Lower leg skin (tissue), 4 donors: ENCODE measurements around the gene SPRED3. TPM values are rescaled to one million over a fixed set of nuclear protein-coding genes. Genes with fewer than 3 reads are reported as not detected.
"Not testable (repeated sequence)": the region's sequence is repeated elsewhere in the genome, so short reads cannot be mapped to it uniquely, and the experiment has no call there.

ENCODE experiments used
- DNase-seq, 2 donors: peaks; one replicate each; pipeline ENCODE4 v3.0.0-alpha.2; 2019; ENCODE audit warnings: low spot score in 2 of 2
- H3K4me3 ChIP-seq: fragments of 200-600 bp; sonication (generic); 2 replicates; pipeline ENCODE4 v1.5.1; 2017; ENCODE audit warnings: mild to moderate bottlenecking, low read depth; ENCODE audit not compliant: poor library complexity, severe bottlenecking
- CTCF ChIP-seq, 3 donors: fragments of 450-650 bp; IDR thresholded peaks; one replicate each; pipeline ENCODE4 v1.5.1; 2016; ENCODE audit warnings: antibody characterized with exemption in 3 of 3, mild to moderate bottlenecking in 3 of 3, moderate library complexity in 2 of 3
- POLR2A ChIP-seq, 2 donors: fragments of 450-650 bp; IDR thresholded peaks; one replicate each; pipeline ENCODE4 v1.6.1; 2016 to 2017; ENCODE audit warnings: antibody characterized with exemption in 2 of 2, mild to moderate bottlenecking in 1 of 2, moderate library complexity in 1 of 2
- WGBS, 2 donors: methylation state at CpG; one replicate each; pipeline ENCODE4 v1.1.5; 2018; 5-methylcytosine and 5-hydroxymethylcytosine counted together
- intact Hi-C: fragments of 100-400 bp; cut with DNase I; formaldehyde crosslinking; loops from one replicate; pipeline ENCODE4 v1.15.0; 2023; ENCODE audit warnings: low total_unique reads
- total RNA-seq, 4 donors: library from RNA; depleted of rRNA; stranded (reverse); fragments of >200 nt; gene quantifications; one replicate each; pipeline ENCODE4 v1.1.0, GENCODE V29; 2016

The SPRED3 gene
- total RNA-seq, 4 donors from 2014 or later = 0.34 to 1.9 (median 1.1) TPM

DNA sequence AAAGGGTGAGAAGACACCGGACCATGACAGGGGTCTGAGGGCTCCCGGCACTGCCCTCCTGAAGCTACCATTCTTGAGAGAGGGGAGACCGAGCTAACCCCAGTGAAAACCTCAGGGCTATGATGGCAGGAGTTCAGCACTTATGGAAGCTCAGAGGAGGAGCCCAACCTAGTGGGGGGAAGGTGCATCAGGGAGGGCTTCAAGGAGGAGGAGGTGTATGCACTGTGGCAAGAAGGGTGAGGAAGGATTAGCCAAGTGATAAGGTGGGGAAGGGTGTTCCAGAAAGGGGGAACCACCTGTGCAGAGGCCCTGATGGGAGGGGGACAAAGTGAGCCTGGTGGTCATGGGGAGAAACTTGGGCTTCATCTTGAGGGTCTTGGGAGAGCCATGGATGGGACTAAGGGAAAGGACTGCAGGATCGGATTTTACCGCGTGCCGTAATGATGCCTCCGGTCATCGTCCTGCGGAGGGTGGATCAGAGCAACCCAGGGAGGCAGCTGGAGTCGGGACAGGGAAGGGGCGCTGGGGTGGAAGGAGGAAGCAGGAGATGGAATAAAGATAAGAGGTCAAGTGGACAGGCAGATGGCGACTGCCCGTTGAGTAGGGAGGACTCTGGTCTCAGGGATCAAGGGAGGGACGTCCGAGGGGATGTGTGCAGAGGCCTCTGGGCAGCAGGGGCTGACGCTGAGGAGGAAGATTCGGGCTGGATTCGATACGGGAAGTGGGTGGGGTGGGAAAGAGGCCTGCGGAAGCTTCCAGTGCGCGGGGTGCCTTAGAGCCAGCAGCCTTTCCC lies 27.5 kb upstream of the SPRED3 start:
- no peak for TF ChIP-seq CTCF (IDR thresholded peaks at IDR 0.05)
- no peak for TF ChIP-seq POLR2A (IDR thresholded peaks at IDR 0.05)
- 14 to 17% methylated on average over 23 of the region's 23 CpGs for whole genome bisulfite sequencing, 2 donors
- no peak for DNase-seq
- H3K4me3 ChIP-seq = peak overlapping the region; percentile 34
- intact Hi-C loops = no loop called here

DNA sequence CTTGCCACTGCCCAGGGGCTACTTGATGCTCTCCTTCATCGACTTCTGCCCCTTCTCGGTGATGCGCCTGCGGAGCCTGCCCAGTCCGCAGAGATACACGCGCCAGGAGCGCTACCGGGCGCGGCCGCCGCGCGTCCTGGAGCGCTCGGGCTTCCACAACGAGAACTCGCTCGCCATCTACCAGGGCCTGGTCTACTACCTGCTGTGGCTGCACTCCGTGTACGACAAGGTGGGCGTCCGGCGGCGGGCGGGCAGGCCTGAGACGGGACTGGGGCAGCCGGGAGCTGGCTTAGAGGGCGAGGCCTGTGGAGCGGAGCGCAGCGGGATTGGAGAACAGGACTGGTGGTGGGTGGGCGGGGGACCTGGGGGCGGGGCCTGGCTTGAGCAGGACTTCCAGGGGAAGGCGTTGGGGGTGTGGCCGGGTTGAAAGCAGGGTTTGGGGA lies 26.8 kb upstream of the SPRED3 start:
- intact Hi-C loops = no loop called here
- TF ChIP-seq CTCF (IDR thresholded peaks at IDR 0.05) (no peak), POLR2A (IDR thresholded peaks at IDR 0.05) (no peak)
- peak; percentile 69 to 92 for DNase-seq
- H3K4me3 ChIP-seq = peak overlapping the region; percentile 34
- WGBS, 2 donors = 0% methylated on average over 19 to 36 of the region's 37 CpGs

DNA sequence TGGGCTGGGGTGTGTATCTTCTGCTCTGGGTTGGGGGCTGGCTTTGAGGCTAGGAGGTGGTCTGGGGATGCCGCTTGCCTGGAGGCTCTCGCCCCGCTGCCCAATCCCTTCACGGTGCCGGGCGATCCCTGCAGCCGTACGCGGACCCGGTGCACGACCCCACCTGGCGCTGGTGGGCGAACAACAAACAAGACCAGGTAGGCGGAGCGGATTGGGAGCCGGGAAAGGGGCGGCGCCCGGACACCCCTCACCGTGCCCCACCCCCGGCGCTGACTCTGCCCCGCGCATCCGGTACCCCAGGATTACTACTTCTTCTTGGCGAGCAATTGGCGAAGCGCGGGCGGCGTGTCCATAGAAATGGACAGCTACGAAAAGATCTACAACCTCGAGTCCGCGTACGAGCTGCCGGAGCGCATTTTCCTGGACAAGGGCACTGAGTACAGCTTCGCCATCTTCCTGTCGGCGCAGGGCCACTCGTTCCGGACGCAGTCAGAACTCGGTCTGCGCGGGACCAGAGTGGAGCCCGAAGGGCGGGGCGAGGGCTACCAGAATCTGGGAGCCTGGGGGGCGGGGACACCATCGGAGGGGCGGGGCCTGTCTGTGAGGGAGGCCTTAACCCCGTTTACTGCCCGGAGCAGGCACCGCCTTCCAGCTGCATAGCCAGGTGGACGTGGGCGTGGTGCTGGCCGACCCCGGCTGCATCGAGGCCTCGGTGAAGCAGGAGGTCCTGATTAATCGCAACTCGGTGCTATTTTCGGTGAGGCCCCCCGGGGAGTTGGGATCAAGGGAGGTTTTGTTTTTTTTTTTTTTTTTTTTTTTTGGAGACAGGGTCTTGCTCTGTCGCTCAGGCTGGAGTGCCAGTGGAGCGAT lies 26.2 kb upstream of the SPRED3 start:
- 2 to 3% methylated on average over 45 to 50 of the region's 68 CpGs for WGBS, 2 donors
- intact Hi-C loops = no loop called here
- peak; percentile 85 to 96 for DNase-seq
- peak overlapping the region; percentile 34 for H3K4me3 ChIP-seq
- TF ChIP-seq POLR2A (IDR thresholded peaks at IDR 0.05) = no peak
- TF ChIP-seq CTCF (IDR thresholded peaks at IDR 0.05) = no peak

DNA sequence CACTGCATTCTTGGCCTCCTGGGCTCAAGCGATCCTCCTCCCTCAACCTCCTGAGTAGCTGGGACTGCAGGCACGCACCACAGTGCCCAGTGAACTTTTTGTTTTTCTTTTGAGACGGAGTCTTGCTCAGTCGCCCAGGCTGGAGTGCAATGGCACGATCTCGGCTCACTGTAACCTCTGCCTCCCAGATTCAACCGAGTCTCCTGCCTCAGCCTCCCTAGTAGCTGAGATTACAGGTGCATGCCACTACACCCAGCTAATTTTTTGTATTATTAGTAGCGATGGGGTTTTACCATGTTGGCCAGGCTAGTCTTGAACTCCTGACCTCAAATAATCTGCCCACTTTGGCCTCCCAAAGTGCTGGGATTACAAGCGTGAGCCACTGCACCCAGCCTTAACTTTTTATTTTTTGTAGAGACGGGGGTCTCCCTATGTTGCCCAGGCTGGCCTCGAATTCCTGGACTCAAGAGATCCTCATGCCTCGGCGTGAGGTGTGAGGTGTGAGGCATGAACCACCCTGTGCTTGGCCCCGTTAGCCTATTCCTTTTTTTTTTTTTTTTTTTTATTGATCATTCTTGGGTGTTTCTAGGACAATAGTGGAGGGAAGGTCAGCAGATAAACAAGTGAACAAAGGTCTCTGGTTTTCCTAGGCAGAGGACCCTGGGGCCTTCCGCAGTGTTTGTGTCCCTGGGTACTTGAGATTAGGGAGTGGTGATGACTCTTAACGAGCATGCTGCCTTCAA lies 25.4 kb upstream of the SPRED3 start:
- 77 to 81% methylated on average over 15 of the region's 16 CpGs for WGBS, 2 donors
- intact Hi-C loops, H3K4me3 ChIP-seq, DNase-seq: not testable (repeated sequence)

DNA sequence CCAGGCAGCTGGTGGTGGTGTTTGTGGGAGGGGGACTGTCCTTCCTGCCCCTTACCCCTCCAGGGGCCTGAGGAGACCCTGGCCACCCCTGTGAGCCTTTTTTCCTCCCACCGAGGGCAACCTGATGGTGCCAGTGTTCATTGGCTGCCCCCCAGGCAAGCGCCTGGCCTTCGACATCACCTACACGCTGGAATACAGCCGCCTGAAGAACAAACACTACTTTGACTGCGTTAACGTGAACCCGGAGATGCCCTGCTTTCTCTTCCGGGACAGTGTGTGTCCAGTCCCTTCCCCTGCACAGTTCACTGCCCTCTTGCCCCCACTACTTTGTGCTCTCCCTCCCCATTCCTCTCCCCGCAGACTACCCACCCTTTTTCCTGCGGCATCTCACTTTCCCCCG lies 21.5 kb upstream of the SPRED3 start:
- 78 to 80% methylated on average over 12 of the region's 12 CpGs for WGBS, 2 donors
- intact Hi-C loops = no loop called here
- no peak overlapping the region for H3K4me3 ChIP-seq
- DNase-seq = no peak
- TF ChIP-seq CTCF (IDR thresholded peaks at IDR 0.05) = no peak
- no peak for TF ChIP-seq POLR2A (IDR thresholded peaks at IDR 0.05)
